ENCODE results near the gene RBP3. TPM values are rescaled to one million over a fixed set of nuclear protein-coding genes. Genes with fewer than 3 reads are reported as not detected.

RBP3 gene
- total and polyA plus RNA-seq, 9 donors = 0.04 to 0.11 (median 0.07) TPM; not detected in 1

DNA sequence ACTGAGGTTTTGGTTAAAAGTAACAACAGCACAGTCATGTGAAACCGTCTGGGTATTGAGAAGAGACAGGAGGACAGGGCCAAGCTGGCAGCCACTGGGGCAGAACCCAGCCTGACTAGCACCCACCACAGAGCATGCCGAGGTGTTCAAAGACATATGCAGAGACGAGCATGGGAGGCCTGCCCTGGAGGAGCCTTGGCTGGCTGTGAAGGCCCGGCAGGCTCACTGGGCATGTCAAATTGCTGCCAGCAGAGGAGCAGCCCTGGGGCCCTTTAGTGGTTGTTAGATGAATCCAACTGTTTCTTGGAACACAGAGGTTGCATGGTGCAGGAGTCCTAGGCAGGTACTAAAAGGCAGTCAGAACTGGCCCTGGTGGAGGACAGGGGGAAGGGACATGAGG lies 30.9 kb upstream of the RBP3 start:
- H3K4me1 ChIP-seq (ENCODE audit: control insufficient read depth, insufficient read depth, low read length) = no peaks in the 10 kb centered on the region
- H3K36me3 ChIP-seq (ENCODE audit: control insufficient read depth, insufficient read depth, low read length) = no peaks in the 10 kb centered on the region
- no peaks in the 10 kb centered on the region for H3K9me3 ChIP-seq (replicated peaks; ENCODE audit: control insufficient read depth, low read depth, low read length)
- WGBS (ENCODE audit: insufficient coverage) = 75% methylated on average over 4 of the region's 4 CpGs
- H3K27me3 ChIP-seq (ENCODE audit: control insufficient read depth, insufficient read depth, low read length) = peaks cover 4% of the 10 kb centered on the region
- H3K4me3 ChIP-seq (ENCODE audit: low read length) = no peak overlapping the region
- DNase-seq = no peak
- H3K27ac ChIP-seq (ENCODE audit: low read length) = no peak overlapping the region

DNA sequence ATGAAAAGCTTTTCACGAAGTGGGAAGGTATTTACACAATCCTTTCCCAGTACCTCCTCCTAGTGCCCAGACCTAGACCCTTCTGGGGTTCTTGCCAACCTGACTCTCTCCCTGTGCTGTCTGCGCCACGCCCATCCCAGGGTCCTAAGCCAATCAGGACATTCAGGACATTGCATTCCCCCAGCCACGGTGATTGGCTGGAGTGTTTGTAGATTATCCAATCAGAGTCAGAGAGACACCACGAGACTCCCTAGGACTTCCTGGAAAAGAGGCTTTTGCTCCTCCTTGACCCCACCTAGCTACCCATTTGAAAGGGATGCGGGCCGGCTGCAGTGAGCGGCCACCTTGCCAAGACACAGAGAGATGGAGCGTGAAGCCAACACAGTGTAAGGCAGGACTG lies 29.5 kb upstream of the RBP3 start:
- Histone ChIP-seq H3K4me1 (ENCODE audit: control insufficient read depth, insufficient read depth, low read length) (no peaks in the 10 kb centered on the region), H3K27ac (ENCODE audit: low read length) (no peak overlapping the region), H3K9me3 (replicated peaks; ENCODE audit: control insufficient read depth, low read depth, low read length) (no peaks in the 10 kb centered on the region), H3K27me3 (ENCODE audit: control insufficient read depth, insufficient read depth, low read length) (no peaks in the 10 kb centered on the region), H3K36me3 (ENCODE audit: control insufficient read depth, insufficient read depth, low read length) (no peaks in the 10 kb centered on the region), H3K4me3 (ENCODE audit: low read length) (no peak overlapping the region)
- DNase-seq = no peak
- 71% methylated on average over 4 of the region's 9 CpGs for WGBS (ENCODE audit: insufficient coverage)

DNA sequence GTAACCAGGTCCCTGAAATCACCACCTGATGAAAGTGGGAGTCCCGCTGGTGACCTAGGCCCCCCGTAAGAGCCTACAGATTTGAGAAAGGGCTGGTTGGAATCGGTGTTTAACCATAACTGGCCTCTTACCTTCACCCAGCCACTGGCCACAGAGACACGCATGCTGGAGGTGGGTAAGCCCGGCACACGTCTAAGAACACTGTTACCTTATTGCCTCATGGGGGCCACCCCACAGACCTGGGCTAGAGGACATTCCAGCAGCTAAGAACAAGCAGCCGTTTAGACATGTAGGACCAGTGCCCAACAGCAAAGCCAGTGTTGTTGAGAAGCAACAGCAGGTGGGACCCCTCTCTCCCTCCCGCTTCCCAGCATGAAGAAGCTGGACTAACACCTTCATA lies 28.4 kb upstream of the RBP3 start:
- no peaks in the 10 kb centered on the region for H3K9me3 ChIP-seq (replicated peaks; ENCODE audit: control insufficient read depth, low read depth, low read length)
- 69% methylated on average over 4 of the region's 8 CpGs for WGBS (ENCODE audit: insufficient coverage)
- no peaks in the 10 kb centered on the region for H3K36me3 ChIP-seq (ENCODE audit: control insufficient read depth, insufficient read depth, low read length)
- DNase-seq = no peak
- H3K27me3 ChIP-seq (ENCODE audit: control insufficient read depth, insufficient read depth, low read length) = no peaks in the 10 kb centered on the region
- H3K27ac ChIP-seq (ENCODE audit: low read length) = no peak overlapping the region
- H3K4me3 ChIP-seq (ENCODE audit: low read length) = no peak overlapping the region
- H3K4me1 ChIP-seq (ENCODE audit: control insufficient read depth, insufficient read depth, low read length) = no peaks in the 10 kb centered on the region

DNA sequence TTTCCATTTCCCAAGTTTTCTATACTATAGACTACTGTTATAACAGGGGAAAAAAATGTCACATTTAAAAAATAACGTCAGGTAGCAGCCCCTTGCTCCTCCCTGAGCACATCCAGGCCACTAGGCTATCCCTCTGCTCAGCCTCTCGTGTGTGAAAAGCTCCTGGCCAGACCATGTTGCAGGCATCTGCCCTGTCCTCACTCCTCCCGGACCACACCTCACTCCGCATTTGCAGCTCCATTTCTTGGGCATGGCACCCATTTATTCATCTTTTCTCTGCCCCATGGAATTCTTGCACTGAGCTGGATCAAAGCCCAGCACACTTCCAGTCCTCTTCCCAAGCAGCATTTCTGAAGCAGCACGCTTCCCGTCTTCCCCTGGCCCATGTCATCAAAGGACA lies 27.4 kb upstream of the RBP3 start:
- no peak for DNase-seq
- H3K4me1 ChIP-seq (ENCODE audit: control insufficient read depth, insufficient read depth, low read length) = no peaks in the 10 kb centered on the region
- H3K27me3 ChIP-seq (ENCODE audit: control insufficient read depth, insufficient read depth, low read length) = no peaks in the 10 kb centered on the region
- H3K9me3 ChIP-seq (replicated peaks; ENCODE audit: control insufficient read depth, low read depth, low read length) = no peaks in the 10 kb centered on the region
- WGBS (ENCODE audit: insufficient coverage) = 52% methylated on average over 6 of the region's 6 CpGs
- no peaks in the 10 kb centered on the region for H3K36me3 ChIP-seq (ENCODE audit: control insufficient read depth, insufficient read depth, low read length)
- no peak overlapping the region for H3K4me3 ChIP-seq (ENCODE audit: low read length)
- H3K27ac ChIP-seq (ENCODE audit: low read length) = no peak overlapping the region

DNA sequence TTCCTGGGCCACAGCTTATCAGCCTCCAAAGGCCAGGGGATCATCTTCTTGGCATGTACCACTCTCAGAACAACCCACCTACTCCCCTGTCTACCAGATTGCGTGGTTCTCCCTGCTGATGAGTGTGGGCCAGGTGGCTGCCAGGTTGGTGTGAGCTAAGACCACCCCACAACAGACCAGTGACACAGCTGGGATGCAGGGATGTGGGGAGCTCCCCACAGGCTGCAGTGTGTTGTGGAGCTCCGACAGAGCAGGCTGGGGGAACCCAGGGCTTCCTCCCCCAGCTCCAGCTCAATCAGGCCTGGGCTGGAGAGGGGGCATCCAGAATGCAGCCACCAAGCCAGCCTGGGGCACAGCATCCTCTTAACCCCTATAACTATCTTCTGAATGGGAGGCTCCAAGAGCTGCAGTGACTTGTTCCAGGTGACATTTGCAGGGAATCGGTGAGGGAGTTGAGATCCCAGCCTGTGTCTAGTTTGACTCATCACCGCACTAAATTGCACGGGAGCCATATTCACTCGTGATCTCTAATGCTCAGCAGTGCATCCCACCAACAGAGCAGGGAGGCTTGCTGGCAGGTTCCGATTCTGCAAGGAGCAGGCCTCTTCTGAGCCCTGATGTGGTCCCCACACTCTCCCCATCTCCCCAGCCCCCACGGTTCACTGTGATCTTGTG lies 26.5 kb upstream of the RBP3 start:
- Histone ChIP-seq H3K4me3 (ENCODE audit: low read length) (no peak overlapping the region), H3K27ac (ENCODE audit: low read length) (no peak overlapping the region), H3K36me3 (ENCODE audit: control insufficient read depth, insufficient read depth, low read length) (no peaks in the 10 kb centered on the region), H3K27me3 (ENCODE audit: control insufficient read depth, insufficient read depth, low read length) (no peaks in the 10 kb centered on the region), H3K4me1 (ENCODE audit: control insufficient read depth, insufficient read depth, low read length) (peaks cover 3% of the 10 kb centered on the region), H3K9me3 (replicated peaks; ENCODE audit: control insufficient read depth, low read depth, low read length) (no peaks in the 10 kb centered on the region)
- no peak for DNase-seq
- WGBS (ENCODE audit: insufficient coverage) = 96% methylated on average over 3 of the region's 8 CpGs

DNA sequence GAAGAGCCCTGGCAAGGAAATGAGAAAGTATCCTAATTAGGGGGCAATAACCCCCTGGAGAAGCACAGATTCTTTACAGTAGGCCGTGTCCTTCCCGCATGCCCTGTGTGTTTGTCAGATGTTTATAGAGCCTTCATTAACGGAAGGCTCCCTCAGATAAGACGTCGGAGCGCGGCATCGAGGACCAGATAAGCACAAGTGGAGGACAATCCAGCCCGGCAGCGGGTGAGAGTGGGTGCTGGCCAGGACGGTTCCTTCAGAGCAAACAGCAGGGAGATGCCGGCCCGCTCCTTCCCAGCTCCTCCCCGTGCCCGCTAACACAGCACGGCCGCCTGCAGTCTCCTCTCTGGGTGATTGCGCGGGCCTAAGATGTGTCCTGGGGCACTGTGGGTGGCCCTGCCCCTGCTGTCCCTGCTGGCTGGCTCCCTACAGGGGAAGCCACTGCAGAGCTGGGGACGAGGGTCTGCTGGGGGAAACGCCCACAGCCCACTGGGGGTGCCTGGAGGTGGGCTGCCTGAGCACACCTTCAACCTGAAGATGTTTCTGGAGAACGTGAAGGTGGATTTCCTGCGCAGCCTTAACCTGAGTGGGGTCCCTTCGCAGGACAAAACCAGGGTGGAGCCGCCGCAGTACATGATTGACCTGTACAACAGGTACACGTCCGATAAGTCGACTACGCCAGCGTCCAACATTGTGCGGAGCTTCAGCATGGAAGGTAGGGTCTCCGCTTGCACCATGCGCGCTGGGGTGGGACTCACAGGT lies 25.7 kb upstream of the RBP3 start, which contains the start of gene GDF2:
TSS of gene GDF2 (plus strand) at position 155 of the 762 bp plus-strand sequence. CDS start at position 370, 215 bp downstream.
- no peak for DNase-seq
- H3K27ac ChIP-seq (ENCODE audit: low read length) = no peak within 1 kb of the TSS
- H3K9me3 ChIP-seq (replicated peaks; ENCODE audit: control insufficient read depth, low read depth, low read length) = no peaks in the 10 kb centered on the region
- 78% methylated on average over 25 of the region's 35 CpGs for WGBS (ENCODE audit: insufficient coverage)
- no peaks in the 10 kb centered on the region for H3K27me3 ChIP-seq (ENCODE audit: control insufficient read depth, insufficient read depth, low read length)
- H3K36me3 ChIP-seq (ENCODE audit: control insufficient read depth, insufficient read depth, low read length) = no peaks in the 10 kb centered on the region
- H3K4me3 ChIP-seq (ENCODE audit: low read length) = no peak within 1 kb of the TSS
- H3K4me1 ChIP-seq (ENCODE audit: control insufficient read depth, insufficient read depth, low read length) = peaks cover 3% of the 10 kb centered on the region

DNA sequence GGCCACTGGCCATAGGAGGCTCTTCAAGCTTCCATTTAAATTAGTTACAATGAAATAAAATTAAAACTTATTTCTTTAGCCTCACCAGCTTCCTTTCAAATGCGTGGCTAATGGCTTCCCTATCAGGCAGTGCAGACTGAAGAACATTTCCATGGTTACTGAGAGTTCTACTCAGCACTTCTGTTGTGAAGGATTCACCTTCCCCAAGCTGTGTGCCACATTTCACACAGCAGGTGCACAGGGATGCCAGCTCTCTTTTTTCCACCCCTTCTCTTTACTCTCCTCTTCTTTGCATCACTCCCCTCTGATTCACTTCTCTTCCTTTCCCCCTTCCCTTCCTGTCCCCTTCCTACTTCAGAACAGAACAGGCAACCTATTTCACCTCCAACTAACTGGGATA lies 25.1 kb upstream of the RBP3 start:
- no peaks in the 10 kb centered on the region for H3K27me3 ChIP-seq (ENCODE audit: control insufficient read depth, insufficient read depth, low read length)
- WGBS (ENCODE audit: insufficient coverage) = no CpG with 5 or more reads among the region's 1 CpG
- no peaks in the 10 kb centered on the region for H3K36me3 ChIP-seq (ENCODE audit: control insufficient read depth, insufficient read depth, low read length)
- peaks cover 3% of the 10 kb centered on the region for H3K4me1 ChIP-seq (ENCODE audit: control insufficient read depth, insufficient read depth, low read length)
- no peaks in the 10 kb centered on the region for H3K9me3 ChIP-seq (replicated peaks; ENCODE audit: control insufficient read depth, low read depth, low read length)
- no peak for DNase-seq
- no peak overlapping the region for H3K27ac ChIP-seq (ENCODE audit: low read length)
- no peak overlapping the region for H3K4me3 ChIP-seq (ENCODE audit: low read length)

DNA sequence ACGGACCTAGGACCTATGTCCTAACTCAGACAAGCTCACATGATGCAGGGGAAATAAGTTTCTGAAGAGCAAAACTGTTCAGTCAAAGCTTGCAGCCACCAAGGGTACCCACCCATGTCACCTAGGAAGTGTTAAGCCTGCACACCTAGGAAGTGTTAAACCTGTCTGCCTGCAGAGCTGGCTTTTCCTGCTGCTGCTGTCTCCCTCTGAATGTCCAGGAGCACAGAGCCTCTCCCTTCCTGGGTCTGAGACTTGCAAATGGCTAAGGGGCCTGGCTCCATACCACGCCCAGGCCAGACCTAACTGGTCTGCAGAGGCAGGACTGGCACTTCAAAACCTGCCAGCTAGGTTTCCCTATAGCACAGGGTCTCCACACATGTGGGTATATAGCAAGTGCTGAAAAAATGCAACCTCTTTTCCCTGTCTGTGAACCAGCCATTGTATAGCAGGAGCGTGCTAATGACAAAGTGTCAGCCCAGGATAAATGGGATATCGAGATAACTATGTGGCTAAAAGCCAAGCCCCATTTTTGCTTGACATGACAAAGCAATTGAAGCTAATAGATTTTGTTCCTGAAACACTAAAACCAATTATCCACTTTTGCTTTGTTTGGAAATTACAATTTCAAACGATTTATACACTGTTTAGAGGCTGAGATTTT lies 24.4 kb upstream of the RBP3 start:
- H3K4me1 ChIP-seq (ENCODE audit: control insufficient read depth, insufficient read depth, low read length) = peaks cover 3% of the 10 kb centered on the region
- WGBS (ENCODE audit: insufficient coverage) = 57% methylated on average over 1 of the region's 5 CpGs
- DNase-seq = no peak
- H3K36me3 ChIP-seq (ENCODE audit: control insufficient read depth, insufficient read depth, low read length) = no peaks in the 10 kb centered on the region
- H3K27ac ChIP-seq (ENCODE audit: low read length) = no peak overlapping the region
- H3K27me3 ChIP-seq (ENCODE audit: control insufficient read depth, insufficient read depth, low read length) = no peaks in the 10 kb centered on the region
- H3K9me3 ChIP-seq (replicated peaks; ENCODE audit: control insufficient read depth, low read depth, low read length) = no peaks in the 10 kb centered on the region
- H3K4me3 ChIP-seq (ENCODE audit: low read length) = no peak overlapping the region

DNA sequence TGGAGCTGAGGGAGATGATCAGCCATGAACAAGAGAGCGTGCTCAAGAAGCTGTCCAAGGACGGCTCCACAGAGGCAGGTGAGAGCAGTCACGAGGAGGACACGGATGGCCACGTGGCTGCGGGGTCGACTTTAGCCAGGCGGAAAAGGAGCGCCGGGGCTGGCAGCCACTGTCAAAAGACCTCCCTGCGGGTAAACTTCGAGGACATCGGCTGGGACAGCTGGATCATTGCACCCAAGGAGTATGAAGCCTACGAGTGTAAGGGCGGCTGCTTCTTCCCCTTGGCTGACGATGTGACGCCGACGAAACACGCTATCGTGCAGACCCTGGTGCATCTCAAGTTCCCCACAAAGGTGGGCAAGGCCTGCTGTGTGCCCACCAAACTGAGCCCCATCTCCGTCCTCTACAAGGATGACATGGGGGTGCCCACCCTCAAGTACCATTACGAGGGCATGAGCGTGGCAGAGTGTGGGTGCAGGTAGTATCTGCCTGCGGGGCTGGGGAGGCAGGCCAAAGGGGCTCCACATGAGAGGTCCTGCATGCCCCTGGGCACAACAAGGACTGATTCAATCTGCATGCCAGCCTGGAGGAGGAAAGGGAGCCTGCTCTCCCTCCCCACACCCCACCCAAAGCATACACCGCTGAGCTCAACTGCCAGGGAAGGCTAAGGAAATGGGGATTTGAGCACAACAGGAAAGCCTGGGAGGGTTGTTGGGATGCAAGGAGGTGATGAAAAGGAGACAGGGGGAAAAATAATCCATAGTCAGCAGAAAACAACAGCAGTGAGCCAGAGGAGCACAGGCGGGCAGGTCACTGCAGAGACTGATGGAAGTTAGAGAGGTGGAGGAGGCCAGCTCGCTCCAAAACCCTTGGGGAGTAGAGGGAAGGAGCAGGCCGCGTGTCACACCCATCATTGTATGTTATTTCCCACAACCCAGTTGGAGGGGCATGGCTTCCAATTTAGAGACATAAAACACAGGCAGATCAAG lies 22.6 kb upstream of the RBP3 start:
- WGBS (ENCODE audit: insufficient coverage) = 94% methylated on average over 23 of the region's 30 CpGs
- H3K9me3 ChIP-seq (replicated peaks; ENCODE audit: control insufficient read depth, low read depth, low read length) = no peaks in the 10 kb centered on the region
- H3K4me3 ChIP-seq (ENCODE audit: low read length) = no peak overlapping the region
- no peak for DNase-seq
- H3K27ac ChIP-seq (ENCODE audit: low read length) = no peak overlapping the region
- no peaks in the 10 kb centered on the region for H3K27me3 ChIP-seq (ENCODE audit: control insufficient read depth, insufficient read depth, low read length)
- no peaks in the 10 kb centered on the region for H3K36me3 ChIP-seq (ENCODE audit: control insufficient read depth, insufficient read depth, low read length)
- H3K4me1 ChIP-seq (ENCODE audit: control insufficient read depth, insufficient read depth, low read length) = peaks cover 3% of the 10 kb centered on the region
